Measurements from ENCODE around the gene DLGAP1. TPM values are rescaled to one million over a fixed set of nuclear protein-coding genes. Genes with fewer than 3 reads are reported as not detected.

Gene DLGAP1
- total RNA-seq, 1 donor from 2014 or later: 18.5 TPM

DNA sequence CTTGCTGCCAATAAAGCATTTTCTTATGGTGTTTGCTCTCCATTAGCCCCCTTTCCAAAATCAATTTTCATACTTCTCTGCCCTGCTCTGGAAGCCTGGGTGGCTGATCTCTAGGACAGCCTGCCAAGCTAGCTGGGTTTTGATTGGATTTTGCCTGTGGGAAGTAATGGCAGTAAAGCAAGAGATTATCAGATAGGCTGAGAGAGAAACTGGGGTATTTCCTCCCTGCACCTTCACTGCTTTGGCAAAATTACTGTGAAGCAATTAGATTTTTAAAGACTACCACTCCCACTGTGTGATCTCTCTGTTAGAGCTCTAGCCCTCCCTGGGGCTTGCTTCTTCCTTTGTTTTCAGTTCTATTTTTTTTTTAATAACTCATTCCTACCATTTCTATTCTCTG, 223.8 kb downstream of the DLGAP1 start:
- Histone ChIP-seq H3K27me3 (no peaks in the 10 kb centered on the region), H3K36me3 (no peaks in the 10 kb centered on the region), H3K4me3 (no peak overlapping the region), H3K79me2 (ENCODE audit: low read depth) (peaks cover 45% of the 10 kb centered on the region), H3K9me3 (ENCODE audit: low read depth) (no peaks in the 10 kb centered on the region), H2AFZ (replicated peaks) (no peak overlapping the region), H3K27ac (peak overlapping the region; percentile 1), H3K4me1 (peaks cover 30% of the 10 kb centered on the region), H3K9ac (no peak overlapping the region), H3F3A (ENCODE audit: low read depth) (peaks cover 35% of the 10 kb centered on the region), H4K20me1 (ENCODE audit: low read depth) (peaks cover 7% of the 10 kb centered on the region), H3K4me2 (no peak overlapping the region)
- Mint-ChIP-seq H3K4me1 (no peaks in the 10 kb centered on the region), H3K36me3 (no peaks in the 10 kb centered on the region), H3K27me3 (ENCODE audit: insufficient read depth, low read depth) (no peaks in the 10 kb centered on the region), H3K9me3 (peaks cover 5% of the 10 kb centered on the region), H3K4me3 (no peak overlapping the region), H3K27ac (no peak overlapping the region)
- TF ChIP-seq EZH2phosphoT487 (IDR thresholded peaks at IDR 0.05): no peak
- TF ChIP-seq, protein P1, sequence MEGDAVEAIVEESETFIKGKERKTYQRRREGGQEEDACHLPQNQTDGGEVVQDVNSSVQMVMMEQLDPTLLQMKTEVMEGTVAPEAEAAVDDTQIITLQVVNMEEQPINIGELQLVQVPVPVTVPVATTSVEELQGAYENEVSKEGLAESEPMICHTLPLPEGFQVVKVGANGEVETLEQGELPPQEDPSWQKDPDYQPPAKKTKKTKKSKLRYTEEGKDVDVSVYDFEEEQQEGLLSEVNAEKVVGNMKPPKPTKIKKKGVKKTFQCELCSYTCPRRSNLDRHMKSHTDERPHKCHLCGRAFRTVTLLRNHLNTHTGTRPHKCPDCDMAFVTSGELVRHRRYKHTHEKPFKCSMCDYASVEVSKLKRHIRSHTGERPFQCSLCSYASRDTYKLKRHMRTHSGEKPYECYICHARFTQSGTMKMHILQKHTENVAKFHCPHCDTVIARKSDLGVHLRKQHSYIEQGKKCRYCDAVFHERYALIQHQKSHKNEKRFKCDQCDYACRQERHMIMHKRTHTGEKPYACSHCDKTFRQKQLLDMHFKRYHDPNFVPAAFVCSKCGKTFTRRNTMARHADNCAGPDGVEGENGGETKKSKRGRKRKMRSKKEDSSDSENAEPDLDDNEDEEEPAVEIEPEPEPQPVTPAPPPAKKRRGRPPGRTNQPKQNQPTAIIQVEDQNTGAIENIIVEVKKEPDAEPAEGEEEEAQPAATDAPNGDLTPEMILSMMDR (IDR thresholded peaks at IDR 0.05): no peak
- TF ChIP-seq EZH2 (IDR thresholded peaks at IDR 0.05): no peak
- DNase-seq (ENCODE audit: low spot score): peak; percentile 23

DNA sequence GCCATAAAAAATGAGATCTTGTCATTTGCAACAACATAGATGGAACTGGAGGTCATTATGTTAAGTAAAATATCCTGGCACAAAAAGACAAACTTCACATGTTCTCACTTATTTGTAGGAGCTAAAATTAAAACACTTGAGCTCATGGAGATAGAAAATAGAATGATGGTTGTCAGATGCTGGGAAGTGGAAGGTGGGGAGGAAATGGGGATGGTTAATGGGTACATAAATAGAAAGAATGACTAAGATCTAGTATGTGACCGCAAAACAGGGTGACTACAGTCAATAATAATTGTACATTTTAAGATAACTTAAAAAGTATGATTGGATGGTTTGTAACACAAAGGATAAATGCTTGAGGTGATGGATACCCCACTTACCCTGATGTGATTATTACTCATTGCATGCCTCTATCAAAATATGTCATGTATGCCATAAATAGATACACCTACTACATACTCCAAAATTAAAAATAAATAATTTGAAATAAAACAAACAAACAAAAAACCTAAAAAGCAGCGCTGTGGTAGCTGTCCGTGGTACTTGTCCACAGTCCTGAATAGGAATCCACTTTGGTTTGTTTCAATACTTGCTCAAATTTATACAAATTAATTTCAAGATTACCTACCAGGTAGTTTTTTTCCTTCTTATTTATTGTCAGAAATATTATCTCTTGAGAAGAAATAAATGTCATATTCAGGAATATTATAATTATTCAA, 224.5 kb downstream of the DLGAP1 start:
- no peak overlapping the region for H3K4me3 Mint-ChIP-seq
- Histone ChIP-seq H3K27ac (no peak overlapping the region), H3K9me3 (ENCODE audit: low read depth) (no peaks in the 10 kb centered on the region), H3K4me3 (no peak overlapping the region), H3K27me3 (no peaks in the 10 kb centered on the region), H3K4me2 (no peak overlapping the region), H3K36me3 (no peaks in the 10 kb centered on the region), H4K20me1 (ENCODE audit: low read depth) (peaks cover 7% of the 10 kb centered on the region), H2AFZ (replicated peaks) (no peak overlapping the region), H3F3A (ENCODE audit: low read depth) (peaks cover 30% of the 10 kb centered on the region), H3K4me1 (peaks cover 30% of the 10 kb centered on the region), H3K9ac (no peak overlapping the region), H3K79me2 (ENCODE audit: low read depth) (peaks cover 51% of the 10 kb centered on the region)
- TF ChIP-seq EZH2phosphoT487 (IDR thresholded peaks at IDR 0.05) (no peak), EZH2 (IDR thresholded peaks at IDR 0.05) (no peak)
- TF ChIP-seq, protein P1 (IDR thresholded peaks at IDR 0.05): no peak
- H3K27me3 Mint-ChIP-seq (ENCODE audit: insufficient read depth, low read depth): no peaks in the 10 kb centered on the region
- H3K9me3 Mint-ChIP-seq: peaks cover 5% of the 10 kb centered on the region
- H3K4me1 Mint-ChIP-seq: no peaks in the 10 kb centered on the region
- H3K36me3 Mint-ChIP-seq: no peaks in the 10 kb centered on the region
- no peak for DNase-seq (ENCODE audit: low spot score)
- no peak overlapping the region for H3K27ac Mint-ChIP-seq

DNA sequence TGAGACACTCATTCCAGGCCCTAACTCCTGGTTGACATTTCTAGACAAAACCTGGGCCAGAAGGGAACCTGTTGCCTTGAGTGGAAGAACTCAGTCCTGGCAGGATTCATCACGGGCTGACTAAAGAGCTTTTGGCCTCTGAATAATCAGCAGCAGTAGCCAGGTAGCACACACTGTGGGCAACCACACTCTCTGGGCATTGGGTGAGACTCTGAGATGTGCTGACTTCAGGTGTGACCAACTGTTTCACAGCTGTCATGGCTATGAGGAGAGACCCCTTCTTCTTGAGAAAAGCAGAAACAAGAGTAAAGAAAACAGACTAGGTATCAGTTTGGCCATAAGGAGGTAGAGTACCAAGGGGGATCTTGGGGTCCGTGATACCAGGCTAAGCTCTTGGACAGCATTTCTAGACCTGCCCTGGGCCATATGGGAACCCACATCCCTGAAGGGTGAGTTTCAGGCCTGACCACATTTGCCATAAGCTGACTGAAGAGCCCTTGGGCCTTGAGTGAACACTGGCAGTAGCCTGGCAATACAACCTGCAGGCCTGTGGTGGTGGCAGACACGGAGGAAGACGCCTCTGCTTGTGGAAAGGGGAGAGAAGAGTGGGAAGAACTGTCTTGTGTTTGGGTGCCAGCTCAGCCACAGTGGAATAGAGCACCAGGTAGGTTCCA, 230.9 kb downstream of the DLGAP1 start:
- Mint-ChIP-seq H3K27ac (no peak overlapping the region), H3K36me3 (no peaks in the 10 kb centered on the region)
- TF ChIP-seq, protein P1 (IDR thresholded peaks at IDR 0.05): no peak

More for the DNA sequence above, 230.9 kb downstream of the DLGAP1 start:
- DNase-seq (ENCODE audit: low spot score): no peak
- H3K27me3 ChIP-seq: no peaks in the 10 kb centered on the region
- H4K20me1 ChIP-seq (ENCODE audit: low read depth): no peaks in the 10 kb centered on the region
- H3K79me2 ChIP-seq (ENCODE audit: low read depth): peaks cover 34% of the 10 kb centered on the region
- no peak overlapping the region for H3K27ac ChIP-seq
- H3K4me3 ChIP-seq: no peak overlapping the region
- Mint-ChIP-seq H3K9me3 (peaks cover 5% of the 10 kb centered on the region), H3K27me3 (ENCODE audit: insufficient read depth, low read depth) (no peaks in the 10 kb centered on the region), H3K4me1 (no peaks in the 10 kb centered on the region), H3K4me3 (no peak overlapping the region)
- no peaks in the 10 kb centered on the region for H3K4me1 ChIP-seq
- H3F3A ChIP-seq (ENCODE audit: low read depth): no peaks in the 10 kb centered on the region
- no peak overlapping the region for H2AFZ ChIP-seq (replicated peaks)
- no peaks in the 10 kb centered on the region for H3K36me3 ChIP-seq
- H3K4me2 ChIP-seq: no peak overlapping the region
- H3K9me3 ChIP-seq (ENCODE audit: low read depth): no peaks in the 10 kb centered on the region
- H3K9ac ChIP-seq: no peak overlapping the region
